PFSK-1 (cell line): ENCODE data around the gene RARS1.

ENCODE experiments used
- POLR2AphosphoS5 ChIP-seq: IDR thresholded peaks from 2 replicates; pipeline ENCODE4 v1.6.1; 2012; ENCODE audit warnings: low read depth, mild to moderate bottlenecking, control low read depth, low read length, moderate library complexity
- REST ChIP-seq, 2 experiments: IDR thresholded peaks; 2 replicates each; pipeline versions ENCODE4 v1.6.1 to v1.8.0; 2011 to 2012; ENCODE audit warnings: low read depth in 2 of 2, low read length in 2 of 2, control low read depth in 1 of 2, inconsistent platforms in 1 of 2, mild to moderate bottlenecking in 1 of 2, moderate library complexity in 1 of 2; ENCODE audit not compliant: insufficient read depth in 1 of 2
- SIN3A ChIP-seq: IDR thresholded peaks from 2 replicates; pipeline ENCODE4 v1.6.1; 2012; ENCODE audit warnings: mild to moderate bottlenecking, low read length, moderate library complexity, borderline replicate concordance; ENCODE audit not compliant: insufficient read depth
- TAF1 ChIP-seq: IDR thresholded peaks from 2 replicates; pipeline ENCODE4 v1.6.1; 2012; ENCODE audit warnings: low read length, control low read depth, borderline replicate concordance; ENCODE audit not compliant: insufficient read depth

GRCh38 chr5:168528521-168529373, 42.5 kb downstream of the RARS1 start, which contains the start of gene FBLL1:
- TF ChIP-seq POLR2AphosphoS5: no peak
- peak; percentile 92 to 99 for TF ChIP-seq REST (IDR thresholded peaks at IDR 0.05; ENCODE audit: insufficient read depth in 1 of 2, low read depth in 2 of 2, low read length in 2 of 2)
- no peak for TF ChIP-seq TAF1
- no peak for TF ChIP-seq SIN3A
